B cell (primary cell): Measurements from ENCODE around the gene ARHGEF10L. TPM values are rescaled to one million over a fixed set of nuclear protein-coding genes. Genes with fewer than 3 reads are reported as not detected.

Experiments
- ATAC-seq: fragments of 200-7000 bp; cut with Tn5 transposase; one replicate; pipeline ENCODE4 v1.10.0; 2021; ENCODE audit warnings: low read depth, mild to moderate bottlenecking, moderate number of reproducible peaks, moderate library complexity
- CTCF ChIA-PET: fragments of 350-600 bp; sonication (Branson Sonifier 250); formaldehyde crosslinking; loops from one replicate; lab custom pipeline; 2021; ENCODE audit warnings: antibody characterized with exemption, inconsistent platforms; lab: Charles Lee
- POLR2A ChIA-PET: fragments of 350-600 bp; sonication (Branson Sonifier 250); formaldehyde crosslinking; loops from one replicate; lab custom pipeline; 2021; ENCODE audit warnings: antibody characterized with exemption; lab: Charles Lee
- DNase-seq: peaks from one replicate; pipeline ENCODE4 v3.0.0; 2013
- H2AFZ ChIP-seq: 2 replicates; pipeline ENCODE4 v1.6.1; 2012; ENCODE audit warnings: mild to moderate bottlenecking, low read depth, low read length; ENCODE audit not compliant: insufficient read depth, poor library complexity, severe bottlenecking
- H3K27ac ChIP-seq, 2 donors: 1 replicate in 1 of 2; 2 replicates in 1 of 2; pipeline ENCODE4 v1.5.1; 2012 to 2013; ENCODE audit warnings: low read length in 2 of 2, mild to moderate bottlenecking in 2 of 2, moderate library complexity in 1 of 2
- H3K27me3 ChIP-seq, 4 experiments: fragments of 200-600 bp in 1 of 4; sonication (generic) in 1 of 4; replicated peaks in 1 of 4; 1 replicate in 2 of 4; 2 replicates in 2 of 4; pipeline versions ENCODE4 v1.6.1 to v1.7.0; 2013 to 2016; ENCODE audit warnings: low read length in 3 of 4, mild to moderate bottlenecking in 2 of 4, mixed read lengths in 1 of 4, moderate library complexity in 1 of 4; ENCODE audit not compliant: insufficient read depth in 4 of 4, control insufficient read depth in 3 of 4; ENCODE audit errors: control extremely low read depth in 1 of 4
- H3K36me3 ChIP-seq, 2 experiments: replicated peaks in 1 of 2; 1 replicate in 1 of 2; 2 replicates in 1 of 2; pipeline versions ENCODE4 v1.6.1 to v1.7.1; 2013; ENCODE audit warnings: low read length in 1 of 2; ENCODE audit not compliant: insufficient read depth in 2 of 2, control insufficient read depth in 1 of 2; ENCODE audit errors: control extremely low read depth in 1 of 2, extremely low read depth in 1 of 2
- H3K4me1 ChIP-seq, 2 donors: fragments of 200-600 bp in 1 of 2; sonication (generic) in 1 of 2; 1 replicate in 1 of 2; 2 replicates in 1 of 2; pipeline versions ENCODE4 v1.5.1 to v1.6.1; 2013 to 2017; ENCODE audit warnings: low read length in 2 of 2; ENCODE audit not compliant: control insufficient read depth in 2 of 2, insufficient read depth in 2 of 2
- H3K4me2 ChIP-seq: replicated peaks from 2 replicates; pipeline ENCODE3; 2012; ENCODE audit warnings: mild to moderate bottlenecking, low read depth, low read length; ENCODE audit not compliant: poor library complexity, severe bottlenecking
- H3K4me3 ChIP-seq, 5 experiments: fragments of 200-600 bp in 1 of 5; sonication (generic) in 1 of 5; 1 replicate in 3 of 5; 2 replicates in 2 of 5; pipeline versions ENCODE4 v1.5.1 to v1.7.0; 2011 to 2016; ENCODE audit warnings: low read length in 4 of 5, mild to moderate bottlenecking in 4 of 5, low read depth in 2 of 5, control low read depth in 1 of 5, moderate library complexity in 1 of 5; ENCODE audit not compliant: insufficient read depth in 1 of 5; ENCODE audit errors: control extremely low read depth in 1 of 5, extremely low read depth in 1 of 5
- H3K79me2 ChIP-seq: fragments of 200-600 bp; sonication (generic); one replicate; pipeline ENCODE4 v1.6.0; 2016; ENCODE audit warnings: low read length; ENCODE audit not compliant: control insufficient read depth, insufficient read depth
- H3K9ac ChIP-seq: fragments of 200-600 bp; sonication (generic); 2 replicates; pipeline ENCODE4 v1.6.1; 2017; ENCODE audit warnings: mild to moderate bottlenecking, low read length, moderate library complexity
- H3K9me3 ChIP-seq, 3 donors: one replicate each; pipeline versions ENCODE4 v1.6.1 to v1.7.1; 2013; ENCODE audit warnings: low read length in 2 of 3; ENCODE audit not compliant: control insufficient read depth in 2 of 3, insufficient read depth in 1 of 3; ENCODE audit errors: control extremely low read depth in 1 of 3
- H4K20me1 ChIP-seq: 2 replicates; pipeline ENCODE4 v1.6.0; 2012; ENCODE audit warnings: mild to moderate bottlenecking, low read length; ENCODE audit not compliant: insufficient read depth, control insufficient read depth, poor library complexity, severe bottlenecking
- H3K27ac Mint-ChIP-seq: one replicate; pipeline ENCODE4 v1.8.0; 2021; ENCODE audit warnings: mixed read lengths
- H3K27me3 Mint-ChIP-seq: one replicate; pipeline ENCODE4 v1.8.0; 2021; ENCODE audit warnings: mixed read lengths
- H3K4me1 Mint-ChIP-seq: one replicate; pipeline ENCODE4 v1.8.0; 2021; ENCODE audit warnings: mixed read lengths
- H3K4me3 Mint-ChIP-seq: one replicate; pipeline ENCODE4 v1.8.0; 2021; ENCODE audit warnings: mixed read lengths
- H3K9me3 Mint-ChIP-seq: one replicate; pipeline ENCODE4 v1.8.0; 2022; ENCODE audit warnings: mixed read lengths; ENCODE audit not compliant: insufficient read depth
- CTCF ChIP-seq: fragments of 200-600 bp; IDR thresholded peaks from one replicate; pipeline ENCODE4 v1.8.0; 2022; ENCODE audit warnings: antibody characterized with exemption, mild to moderate bottlenecking
- EZH2 ChIP-seq: IDR thresholded peaks from 2 replicates; pipeline ENCODE4 v1.6.1; 2012; ENCODE audit warnings: borderline replicate concordance, low read depth, mild to moderate bottlenecking, moderate library complexity, low read length; ENCODE audit not compliant: insufficient read depth, poor library complexity, severe bottlenecking
- WGBS: methylation state at CpG from one replicate; pipeline ENCODE4 v1.1.5; 2013; ENCODE audit warnings: missing lambda C conversion rate; ENCODE audit not compliant: insufficient coverage; 5-methylcytosine and 5-hydroxymethylcytosine counted together
- intact Hi-C: fragments of 100-400 bp; cut with micrococcal nuclease; formaldehyde crosslinking; loops from one replicate; pipeline ENCODE4 v1.10.0; 2022
- polyA plus RNA-seq: library from polyadenylated mRNA; depleted of rRNA; stranded (reverse); fragments of >200 nt; gene quantifications from 2 replicates; pipeline ENCODE4 v1.2.3, GENCODE V29; 2012
- total RNA-seq, 2 donors: library from RNA; stranded (reverse); fragments of 120-200 nt in 1 of 2; gene quantifications; 1 replicate in 1 of 2; 2 replicates in 1 of 2; pipeline versions ENCODE4 v1.2.3 to v1.2.4, GENCODE V29; 2013 to 2022

ARHGEF10L gene
- total and polyA plus RNA-seq, 2 donors (not counting 1 experiment from before 2014, with no cell fraction given): 2.0 to 4.9 TPM

GRCh38 chr1:17664322-17664721 is 124.8 kb downstream of the ARHGEF10L start:
- 81% methylated on average over 11 of the region's 11 CpGs for WGBS
- Histone ChIP-seq H2AFZ (no peak overlapping the region), H3K4me1 (no peaks in the 10 kb centered on the region), H3K27me3 (no peaks in the 10 kb centered on the region), H3K27ac (no peak overlapping the region), H3K9ac (no peak overlapping the region), H3K4me3 (no peak overlapping the region), H4K20me1 (no peaks in the 10 kb centered on the region), H3K79me2 (no peaks in the 10 kb centered on the region), H3K36me3 (no peaks in the 10 kb centered on the region), H3K9me3 (no peaks in the 10 kb centered on the region), H3K4me2 (no peak overlapping the region)
- Mint-ChIP-seq H3K27ac (no peak overlapping the region), H3K27me3 (no peaks in the 10 kb centered on the region), H3K4me3 (no peak overlapping the region), H3K9me3 (no peaks in the 10 kb centered on the region), H3K4me1 (no peaks in the 10 kb centered on the region)
- no peak for DNase-seq
- TF ChIP-seq CTCF: no peak
- ChIA-PET CTCF (interaction anchor here (1.1 to 1.4 kb wide), 2 partner anchors 13 kb away, joined by 3 read pairs; no protein-coding TSS in a partner anchor), POLR2A (no interaction called here)
- intact Hi-C loops: no loop called here
- ATAC-seq: no peak

- POLR2A ChIA-PET: no interaction called here
- DNase-seq (no peak), ATAC-seq (no peak)
- Mint-ChIP-seq H3K9me3 (no peaks in the 10 kb centered on the region), H3K4me1 (no peaks in the 10 kb centered on the region), H3K27ac (no peak overlapping the region), H3K4me3 (no peak overlapping the region), H3K27me3 (no peaks in the 10 kb centered on the region)
- no peaks in the 10 kb centered on the region for H3K79me2 ChIP-seq
- H3K9ac ChIP-seq: no peak overlapping the region
- intact Hi-C loops: no loop called here
- no peaks in the 10 kb centered on the region for H3K4me1 ChIP-seq
- no peak overlapping the region for H3K4me3 ChIP-seq
- no peak overlapping the region for H2AFZ ChIP-seq
- H3K4me2 ChIP-seq: no peak overlapping the region
- no peak for TF ChIP-seq CTCF
- no peak for TF ChIP-seq EZH2
- CTCF ChIA-PET: interaction anchor here (1.1 to 1.4 kb wide), 2 partner anchors 13 to 14 kb away, joined by 3 read pairs; no protein-coding TSS in a partner anchor
- H3K27me3 ChIP-seq: no peaks in the 10 kb centered on the region
- H3K36me3 ChIP-seq: no peaks in the 10 kb centered on the region
- H3K9me3 ChIP-seq: no peaks in the 10 kb centered on the region
- WGBS: 82% methylated on average over 6 of the region's 8 CpGs
- H3K27ac ChIP-seq: no peak overlapping the region
- H4K20me1 ChIP-seq: no peaks in the 10 kb centered on the region
Measured at GRCh38 chr1:17665054-17665453, 125.6 kb downstream of the ARHGEF10L start.
